Measurements from ENCODE around the gene KRT40. TPM values are rescaled to one million over a fixed set of nuclear protein-coding genes. Genes with fewer than 3 reads are reported as not detected.

KRT40 gene
- total RNA-seq, 1 experiment from 2014 or later, result not detected

- CTCF ChIA-PET, result interaction anchor here (0.7 kb wide), 1 partner anchor 97 kb away, joined by 4 read pairs; no protein-coding TSS in a partner anchor
- Histone ChIP-seq H3K79me2 (ENCODE audit: low read depth) (0 out of 2 replicates have a peak, but pooled peaks cover 2% of the 10 kb centered on the region), H3K9me2 (ENCODE audit: insufficient read depth) (no peaks in the 10 kb centered on the region), H3F3A (ENCODE audit: insufficient read depth, low read depth) (peaks cover 31% of the 10 kb centered on the region), H3K4me2 (no peak overlapping the region), H3K27me3 (ENCODE audit: insufficient read depth, low read depth) (no peaks in the 10 kb centered on the region), H3K36me3 (ENCODE audit: low read depth) (no peaks in the 10 kb centered on the region), H3K9me3 (ENCODE audit: insufficient read depth, low read depth) (peaks cover 10% of the 10 kb centered on the region), H3K27ac (peak overlapping the region; percentile 98; the same call in 1 of the 2 replicates), H2AFZ (no peak overlapping the region), H3K4me3 (no peak overlapping the region), H4K20me1 (ENCODE audit: insufficient read depth) (no peaks in the 10 kb centered on the region), H3K4me1 (replicated peaks; ENCODE audit: insufficient read depth) (peaks cover 50% of the 10 kb centered on the region)
- TF ChIP-seq EZH2 (IDR thresholded peaks at IDR 0.05; ENCODE audit: low read depth) (no peak), CTCF (conservative IDR thresholded peaks at IDR 0.05) (no peak)
- POLR2A ChIA-PET (ENCODE audit: unreplicated experiment), result no interaction called here
- intact Hi-C loops (cut with micrococcal nuclease; ENCODE audit: unreplicated experiment), result no loop called here
- DNase-seq, result no peak
- BruUV-seq (replicated peaks), result no TSS peak
Observed at GRCh38 chr17:40960144-40960543, 24.0 kb downstream of the KRT40 start.

- TF ChIP-seq EZH2 (IDR thresholded peaks at IDR 0.05; ENCODE audit: low read depth), result no peak
- no peak for TF ChIP-seq CTCF (conservative IDR thresholded peaks at IDR 0.05)
- no peaks in the 10 kb centered on the region for H3K27me3 ChIP-seq (ENCODE audit: insufficient read depth, low read depth)
- H3K79me2 ChIP-seq (ENCODE audit: low read depth), result 0 out of 2 replicates have a peak, but pooled peaks cover 5% of the 10 kb centered on the region
- ChIA-PET POLR2A (ENCODE audit: unreplicated experiment) (no interaction called here), CTCF (no interaction called here)
- H2AFZ ChIP-seq, result no peak overlapping the region
- peaks cover 68% of the 10 kb centered on the region for H3K4me1 ChIP-seq (replicated peaks; ENCODE audit: insufficient read depth)
- intact Hi-C loops (cut with micrococcal nuclease; ENCODE audit: unreplicated experiment), result loop anchor here (1.0 to 5.0 kb wide), 3 partner anchors 43 to 89 kb away; partner anchors contain the start of gene KRTAP2-1
- peak; percentile 49 to 89 for DNase-seq
- peaks cover 44% of the 10 kb centered on the region for H3F3A ChIP-seq (ENCODE audit: insufficient read depth, low read depth)
- H3K9me3 ChIP-seq (ENCODE audit: insufficient read depth, low read depth), result peaks cover 7% of the 10 kb centered on the region
- no peaks in the 10 kb centered on the region for H3K36me3 ChIP-seq (ENCODE audit: low read depth)
- peak overlapping the region; percentile 98 for H3K27ac ChIP-seq
- H4K20me1 ChIP-seq (ENCODE audit: insufficient read depth), result no peaks in the 10 kb centered on the region
- BruUV-seq (replicated peaks), result no TSS peak
- peak overlapping the region; percentile 73 for H3K4me2 ChIP-seq
- no peaks in the 10 kb centered on the region for H3K9me2 ChIP-seq (ENCODE audit: insufficient read depth)
- H3K4me3 ChIP-seq, result peak overlapping the region; percentile 33; the same call in 1 of the 2 replicates
Observed at GRCh38 chr17:40958086-40958953, 25.8 kb downstream of the KRT40 start.

GRCh38 chr17:40956401-40957254, 27.5 kb downstream of the KRT40 start:
- Histone ChIP-seq H3K4me2 (peak overlapping the region; percentile 74), H3K27me3 (ENCODE audit: insufficient read depth, low read depth) (no peaks in the 10 kb centered on the region), H3K27ac (peak overlapping the region; percentile 98), H3K79me2 (ENCODE audit: low read depth) (0 out of 2 replicates have a peak, but pooled peaks cover 5% of the 10 kb centered on the region), H3K4me1 (replicated peaks; ENCODE audit: insufficient read depth) (peaks cover 85% of the 10 kb centered on the region), H3K9me2 (ENCODE audit: insufficient read depth) (no peaks in the 10 kb centered on the region), H3K36me3 (ENCODE audit: low read depth) (no peaks in the 10 kb centered on the region), H3F3A (ENCODE audit: insufficient read depth, low read depth) (peaks cover 57% of the 10 kb centered on the region), H3K9me3 (ENCODE audit: insufficient read depth, low read depth) (no peaks in the 10 kb centered on the region; the same call in 1 of the 2 replicates), H3K4me3 (peak overlapping the region; percentile 33; the same call in 1 of the 2 replicates), H2AFZ (no peak overlapping the region), H4K20me1 (ENCODE audit: insufficient read depth) (no peaks in the 10 kb centered on the region)
- TF ChIP-seq CTCF (conservative IDR thresholded peaks at IDR 0.05) (no peak), EZH2 (IDR thresholded peaks at IDR 0.05; ENCODE audit: low read depth) (no peak)
- DNase-seq, result peak; percentile 33 to 100
- intact Hi-C loops (cut with micrococcal nuclease; ENCODE audit: unreplicated experiment), result loop anchor here (5.0 kb wide), 1 partner anchor 91 kb away; the partner anchor contains the start of gene KRTAP2-1
- ChIA-PET POLR2A (ENCODE audit: unreplicated experiment) (interaction anchor here (0.6 kb wide), 1 partner anchor 588 kb away, joined by 4 read pairs; no protein-coding TSS in a partner anchor), CTCF (no interaction called here)
- TSS peak; percentile 82 for BruUV-seq (replicated peaks)
